GM12878 (cell line): ENCODE measurements around the gene CDC123. TPM values are rescaled to one million over a fixed set of nuclear protein-coding genes. Genes with fewer than 3 reads are reported as not detected.

Experiments
- ATAC-seq: fragments of 200-7000 bp; cut with Tn5 transposase; 3 replicates; pipeline ENCODE4 v1.9.1; 2020; ENCODE audit warnings: mild to moderate bottlenecking, moderate library complexity
- BruUV-seq: library from RNA; stranded (reverse); fragments of 400-500 nt; replicated peaks from 2 replicates; lab custom pipeline; 2021; lab: Mats Ljungman, UMichigan
- CTCF ChIA-PET: fragments of 300-600 bp; sonication (Branson Sonifier 250); formaldehyde crosslinking; extraction: SDS; loops from one replicate; lab custom pipeline; 2021; ENCODE audit warnings: inconsistent platforms; lab: Yijun Ruan, JAX
- POLR2A ChIA-PET: fragments of 350-600 bp; formaldehyde crosslinking; extraction: SDS; loops from one replicate; lab custom pipeline; 2021; ENCODE audit warnings: inconsistent platforms; lab: Charles Lee
- RAD21 ChIA-PET: fragments of 300-600 bp; sonication (Branson Sonifier 250); formaldehyde crosslinking; loops from one replicate; lab custom pipeline; 2023; ENCODE audit warnings: antibody characterized with exemption; ENCODE audit not compliant: unreplicated experiment; lab: Charles Lee
- SMC1A ChIA-PET: fragments of 300-600 bp; sonication (Branson Sonifier 250); formaldehyde crosslinking; loops from one replicate; lab custom pipeline; 2023; ENCODE audit not compliant: unreplicated experiment, uncharacterized antibody; lab: Charles Lee
- DNase-seq: peaks from one replicate; pipeline ENCODE4 v3.0.0-alpha.2; 2011; ENCODE audit warnings: low read depth, low spot score
- FAIRE-seq: peaks from 3 replicates; lab custom pipeline; 2011; peaks lifted over from hg19 to GRCh38; lab: Jason Lieb, UNC
- H2AFZ ChIP-seq: 2 replicates; pipeline ENCODE4 v1.6.0; 2011; ENCODE audit warnings: low read depth, low read length, control low read depth; ENCODE audit not compliant: control insufficient read depth
- H3K27ac ChIP-seq: 2 replicates; pipeline ENCODE4 v1.5.1; 2011; ENCODE audit warnings: control low read depth; ENCODE audit not compliant: control insufficient read depth, insufficient read depth
- H3K27me3 ChIP-seq, 2 experiments: replicated peaks in 1 of 2; 2 replicates each; pipeline versions ENCODE4 v1.6.0 to v1.6.1; 2011; ENCODE audit warnings: low read length in 1 of 2; ENCODE audit not compliant: control insufficient read depth in 2 of 2, insufficient read depth in 2 of 2
- H3K36me3 ChIP-seq, 2 experiments: 2 replicates each; pipeline ENCODE4 v1.5.1; 2011; ENCODE audit warnings: low read length in 1 of 2; ENCODE audit not compliant: control insufficient read depth in 2 of 2, insufficient read depth in 2 of 2
- H3K4me1 ChIP-seq: 2 replicates; pipeline ENCODE4 v1.6.1; 2011; ENCODE audit warnings: mild to moderate bottlenecking, low read length, moderate library complexity, mixed read lengths; ENCODE audit not compliant: control insufficient read depth, insufficient read depth
- H3K4me2 ChIP-seq: 2 replicates; pipeline ENCODE4 v1.6.0; 2011; ENCODE audit warnings: control low read depth; ENCODE audit not compliant: control insufficient read depth, insufficient read depth
- H3K4me3 ChIP-seq: fragments of 200-600 bp; sonication (generic); 2 replicates; pipeline ENCODE4 v1.5.1; 2016
- H3K79me2 ChIP-seq: 2 replicates; pipeline ENCODE4 v1.6.0; 2011; ENCODE audit warnings: low read length; ENCODE audit not compliant: control insufficient read depth, insufficient read depth
- H3K9ac ChIP-seq: 2 replicates; pipeline ENCODE4 v1.8.0; 2011; ENCODE audit warnings: low read length, control low read depth, mixed read lengths; ENCODE audit not compliant: control insufficient read depth, insufficient read depth
- H3K9me3 ChIP-seq: replicated peaks from 3 replicates; pipeline ENCODE4 v1.5.1; 2011; ENCODE audit warnings: mild to moderate bottlenecking, low read length; ENCODE audit not compliant: control insufficient read depth, insufficient read depth
- H4K20me1 ChIP-seq: 2 replicates; pipeline ENCODE4 v1.6.0; 2011; ENCODE audit not compliant: control insufficient read depth, insufficient read depth
- ATF7 ChIP-seq: fragments of 450-650 bp; IDR thresholded peaks from 2 replicates; pipeline ENCODE4 v1.6.1; 2016; ENCODE audit warnings: low read depth, mild to moderate bottlenecking
- BMI1 ChIP-seq: fragments of 450-650 bp; IDR thresholded peaks from 2 replicates; pipeline ENCODE4 v1.6.1; 2016; ENCODE audit warnings: mild to moderate bottlenecking, moderate library complexity, borderline replicate concordance
- CBX5 ChIP-seq: sonication (generic); IDR thresholded peaks from 2 replicates; pipeline ENCODE4 v1.6.1; 2016; ENCODE audit warnings: low read depth, moderate library complexity, mild to moderate bottlenecking, inconsistent platforms
- CREM ChIP-seq: IDR thresholded peaks from 2 replicates; pipeline ENCODE4 v1.6.1; 2014; ENCODE audit warnings: antibody characterized with exemption, low read depth
- DPF2 ChIP-seq: fragments of 450-650 bp; IDR thresholded peaks from 2 replicates; pipeline ENCODE4 v1.6.1; 2017; ENCODE audit warnings: mild to moderate bottlenecking
- EED ChIP-seq: sonication (generic); IDR thresholded peaks from 2 replicates; pipeline ENCODE4 v1.6.1; 2016; ENCODE audit warnings: antibody characterized with exemption, low read depth
- ESRRA ChIP-seq: IDR thresholded peaks from 2 replicates; pipeline ENCODE4 v1.6.1; 2012; ENCODE audit warnings: mild to moderate bottlenecking, low read length, improper control_type of control experiment
- GABPA ChIP-seq: IDR thresholded peaks from 2 replicates; pipeline ENCODE4 v1.6.1; 2014; ENCODE audit warnings: antibody characterized with exemption, low read depth, mild to moderate bottlenecking, inconsistent platforms
- IKZF1 ChIP-seq: fragments of 450-650 bp; conservative IDR thresholded peaks from 2 replicates; pipeline ENCODE4 v1.6.1; 2017; ENCODE audit warnings: antibody characterized with exemption, mild to moderate bottlenecking
- IKZF2 ChIP-seq, 2 experiments: fragments of 450-650 bp; IDR thresholded peaks; 2 replicates each; pipeline ENCODE4 v1.6.1; 2017; ENCODE audit warnings: mild to moderate bottlenecking in 2 of 2, moderate library complexity in 2 of 2
- NFIC ChIP-seq: IDR thresholded peaks from 2 replicates; pipeline ENCODE4 v1.6.1; 2012; ENCODE audit warnings: low read depth, mild to moderate bottlenecking, inconsistent platforms, low read length, moderate library complexity
- NFXL1 ChIP-seq: fragments of 450-650 bp; IDR thresholded peaks from 2 replicates; pipeline ENCODE4 v1.6.1; 2017; ENCODE audit warnings: antibody characterized with exemption, mild to moderate bottlenecking, borderline replicate concordance
- PML ChIP-seq: IDR thresholded peaks from 2 replicates; pipeline ENCODE4 v1.6.1; 2012; ENCODE audit warnings: low read length, inconsistent platforms
- WGBS: methylation state at CpG from one replicate; pipeline ENCODE4 v1.1.6; 2016; ENCODE audit warnings: low lambda C conversion rate; ENCODE audit not compliant: insufficient replicate concordance, insufficient coverage; ENCODE audit errors: missing lambda C conversion rate; 5-methylcytosine and 5-hydroxymethylcytosine counted together
- in situ Hi-C: fragments of 300-500 bp; cut with MboI; formaldehyde crosslinking; loops from 9 replicates; pipeline ENCODE4 v1.14.3; 2018; ENCODE audit warnings: mixed read lengths
- intact Hi-C: fragments of 100-400 bp; cut with micrococcal nuclease; formaldehyde crosslinking; loops from one replicate; pipeline ENCODE4 v1.14.2; 2022; ENCODE audit not compliant: unreplicated experiment
- polyA plus RNA-seq, 11 experiments: library from polyadenylated mRNA; depleted of rRNA in 4 of 11; unstranded in 6 of 11; stranded (reverse) in 5 of 11; fragments of >200 nt; fragmentation: Nextera tagmentation in 4 of 11; fragmentation: Illumina TruSeq in 1 of 11; extraction: Ambion mirVana in 4 of 11; extraction: Trizol in 1 of 11; gene quantifications; 1 replicate in 1 of 11; 2 replicates in 10 of 11; pipeline versions ENCODE4 v1.2.1 to v1.2.3, GENCODE V29; 2011 to 2016; ENCODE audit warnings: inconsistent platforms in 2 of 11, missing spikeins in 2 of 11, low read depth in 1 of 11
- total RNA-seq, 4 experiments: library from RNA; depleted of rRNA in 3 of 4; stranded (reverse); fragments of >200 nt in 3 of 4; fragmentation: Illumina TruSeq in 1 of 4; extraction: Trizol in 1 of 4; gene quantifications; 2 replicates each; pipeline versions ENCODE4 v1.2.1 to v1.2.3, GENCODE V29; 2013 to 2021
- TF ChIP-seq, protein P1 (sequence below): fragments of 450-650 bp; IDR thresholded peaks from 2 replicates; pipeline ENCODE4 v1.6.1; 2017; ENCODE audit warnings: antibody characterized with exemption, mild to moderate bottlenecking, moderate library complexity
- TF ChIP-seq, protein P2 (sequence below): fragments of 450-650 bp; IDR thresholded peaks from 2 replicates; pipeline ENCODE4 v1.6.1; 2017; ENCODE audit warnings: mild to moderate bottlenecking, moderate library complexity
- TF ChIP-seq, protein P3 (sequence below): fragments of 450-650 bp; IDR thresholded peaks from 2 replicates; pipeline ENCODE4 v1.6.1; 2018; ENCODE audit warnings: mild to moderate bottlenecking, low read depth, moderate library complexity; ENCODE audit not compliant: partially characterized antibody

The CDC123 gene
- total and polyA plus RNA-seq, 10 of the 15 experiments (the other 5 are each of a cell fraction or from before 2014, with no cell fraction given): 128 to 360 (median 209) TPM

DNA sequence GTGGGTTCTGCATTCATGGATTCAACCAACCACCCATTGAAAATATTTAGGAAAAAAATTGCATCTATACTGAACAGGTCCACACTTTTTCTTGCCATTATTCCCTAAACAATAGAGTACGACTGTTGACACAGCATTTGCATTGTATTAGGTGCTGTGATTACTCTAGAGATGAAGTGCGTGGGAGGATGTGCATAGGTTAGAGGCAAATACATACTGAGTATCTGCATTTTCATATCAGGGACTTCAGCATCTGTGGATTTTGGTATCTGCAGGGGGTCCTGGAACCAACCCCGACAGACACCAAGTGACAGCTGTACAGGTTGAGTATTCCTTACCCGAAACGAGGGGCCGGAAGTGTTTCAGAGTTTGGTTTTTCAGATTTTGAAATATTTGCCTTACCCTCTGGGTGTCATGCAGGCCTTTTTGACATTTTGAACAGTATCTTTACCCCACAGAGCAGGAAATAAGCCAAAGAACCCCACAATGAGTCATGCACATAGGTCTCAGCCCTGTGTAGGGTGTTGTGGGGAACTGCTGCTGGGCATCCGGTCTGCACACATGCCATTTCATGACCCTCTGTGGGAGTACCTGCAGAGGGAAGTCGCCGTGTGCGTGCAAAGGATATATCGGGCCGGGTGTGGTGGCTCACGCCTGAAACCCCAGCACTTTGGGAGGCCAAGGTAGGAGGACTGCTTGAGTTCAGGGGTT lies 14.8 kb upstream of the CDC123 start:
- SMC1A ChIA-PET: interaction anchor here (1.1 kb wide), 1 partner anchor 10 kb away, joined by 3 read pairs; no protein-coding TSS in a partner anchor
- H3K9me3 ChIP-seq: no peaks in the 10 kb centered on the region
- H2AFZ ChIP-seq: no peak overlapping the region
- CTCF ChIA-PET: interaction anchor here (0.9 kb wide), 1 partner anchor 50 kb away, joined by 3 read pairs; no protein-coding TSS in a partner anchor
- no peak overlapping the region for H3K4me2 ChIP-seq
- RAD21 ChIA-PET: no interaction called here
- H3K9ac ChIP-seq: no peak overlapping the region
- WGBS: 12% methylated on average over 13 of the region's 13 CpGs
- in situ Hi-C loops: no loop called here
- no peaks in the 10 kb centered on the region for H3K27me3 ChIP-seq
- no TSS peak for BruUV-seq
- no peak for ATAC-seq
- H3K27ac ChIP-seq: no peak overlapping the region
- H3K4me3 ChIP-seq: no peak overlapping the region
- H3K4me1 ChIP-seq: no peaks in the 10 kb centered on the region
- intact Hi-C loops: no loop called here
- no peak for FAIRE-seq
- no peaks in the 10 kb centered on the region for H3K79me2 ChIP-seq
- POLR2A ChIA-PET: no interaction called here
- peak; percentile 31 for DNase-seq
- H4K20me1 ChIP-seq: no peaks in the 10 kb centered on the region
- H3K36me3 ChIP-seq: peaks cover 6 to 17% of the 10 kb centered on the region in 2 experiments
- TF ChIP-seq, protein P1, sequence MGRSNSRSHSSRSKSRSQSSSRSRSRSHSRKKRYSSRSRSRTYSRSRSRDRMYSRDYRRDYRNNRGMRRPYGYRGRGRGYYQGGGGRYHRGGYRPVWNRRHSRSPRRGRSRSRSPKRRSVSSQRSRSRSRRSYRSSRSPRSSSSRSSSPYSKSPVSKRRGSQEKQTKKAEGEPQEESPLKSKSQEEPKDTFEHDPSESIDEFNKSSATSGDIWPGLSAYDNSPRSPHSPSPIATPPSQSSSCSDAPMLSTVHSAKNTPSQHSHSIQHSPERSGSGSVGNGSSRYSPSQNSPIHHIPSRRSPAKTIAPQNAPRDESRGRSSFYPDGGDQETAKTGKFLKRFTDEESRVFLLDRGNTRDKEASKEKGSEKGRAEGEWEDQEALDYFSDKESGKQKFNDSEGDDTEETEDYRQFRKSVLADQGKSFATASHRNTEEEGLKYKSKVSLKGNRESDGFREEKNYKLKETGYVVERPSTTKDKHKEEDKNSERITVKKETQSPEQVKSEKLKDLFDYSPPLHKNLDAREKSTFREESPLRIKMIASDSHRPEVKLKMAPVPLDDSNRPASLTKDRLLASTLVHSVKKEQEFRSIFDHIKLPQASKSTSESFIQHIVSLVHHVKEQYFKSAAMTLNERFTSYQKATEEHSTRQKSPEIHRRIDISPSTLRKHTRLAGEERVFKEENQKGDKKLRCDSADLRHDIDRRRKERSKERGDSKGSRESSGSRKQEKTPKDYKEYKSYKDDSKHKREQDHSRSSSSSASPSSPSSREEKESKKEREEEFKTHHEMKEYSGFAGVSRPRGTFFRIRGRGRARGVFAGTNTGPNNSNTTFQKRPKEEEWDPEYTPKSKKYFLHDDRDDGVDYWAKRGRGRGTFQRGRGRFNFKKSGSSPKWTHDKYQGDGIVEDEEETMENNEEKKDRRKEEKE: no peak
- TF ChIP-seq IKZF2 (IDR thresholded peaks at IDR 0.05) (no peak), BMI1 (no peak), ESRRA (no peak), GABPA (no peak), NFIC (no peak), EED (no peak), CREM (no peak), ATF7 (no peak), PML (no peak), NFXL1 (no peak), CBX5 (no peak), DPF2 (no peak), IKZF1 (no peak)
- TF ChIP-seq, protein P2, sequence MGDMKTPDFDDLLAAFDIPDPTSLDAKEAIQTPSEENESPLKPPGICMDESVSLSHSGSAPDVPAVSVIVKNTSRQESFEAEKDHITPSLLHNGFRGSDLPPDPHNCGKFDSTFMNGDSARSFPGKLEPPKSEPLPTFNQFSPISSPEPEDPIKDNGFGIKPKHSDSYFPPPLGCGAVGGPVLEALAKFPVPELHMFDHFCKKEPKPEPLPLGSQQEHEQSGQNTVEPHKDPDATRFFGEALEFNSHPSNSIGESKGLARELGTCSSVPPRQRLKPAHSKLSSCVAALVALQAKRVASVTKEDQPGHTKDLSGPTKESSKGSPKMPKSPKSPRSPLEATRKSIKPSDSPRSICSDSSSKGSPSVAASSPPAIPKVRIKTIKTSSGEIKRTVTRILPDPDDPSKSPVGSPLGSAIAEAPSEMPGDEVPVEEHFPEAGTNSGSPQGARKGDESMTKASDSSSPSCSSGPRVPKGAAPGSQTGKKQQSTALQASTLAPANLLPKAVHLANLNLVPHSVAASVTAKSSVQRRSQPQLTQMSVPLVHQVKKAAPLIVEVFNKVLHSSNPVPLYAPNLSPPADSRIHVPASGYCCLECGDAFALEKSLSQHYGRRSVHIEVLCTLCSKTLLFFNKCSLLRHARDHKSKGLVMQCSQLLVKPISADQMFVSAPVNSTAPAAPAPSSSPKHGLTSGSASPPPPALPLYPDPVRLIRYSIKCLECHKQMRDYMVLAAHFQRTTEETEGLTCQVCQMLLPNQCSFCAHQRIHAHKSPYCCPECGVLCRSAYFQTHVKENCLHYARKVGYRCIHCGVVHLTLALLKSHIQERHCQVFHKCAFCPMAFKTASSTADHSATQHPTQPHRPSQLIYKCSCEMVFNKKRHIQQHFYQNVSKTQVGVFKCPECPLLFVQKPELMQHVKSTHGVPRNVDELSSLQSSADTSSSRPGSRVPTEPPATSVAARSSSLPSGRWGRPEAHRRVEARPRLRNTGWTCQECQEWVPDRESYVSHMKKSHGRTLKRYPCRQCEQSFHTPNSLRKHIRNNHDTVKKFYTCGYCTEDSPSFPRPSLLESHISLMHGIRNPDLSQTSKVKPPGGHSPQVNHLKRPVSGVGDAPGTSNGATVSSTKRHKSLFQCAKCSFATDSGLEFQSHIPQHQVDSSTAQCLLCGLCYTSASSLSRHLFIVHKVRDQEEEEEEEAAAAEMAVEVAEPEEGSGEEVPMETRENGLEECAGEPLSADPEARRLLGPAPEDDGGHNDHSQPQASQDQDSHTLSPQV: no peak
- TF ChIP-seq, protein P3, sequence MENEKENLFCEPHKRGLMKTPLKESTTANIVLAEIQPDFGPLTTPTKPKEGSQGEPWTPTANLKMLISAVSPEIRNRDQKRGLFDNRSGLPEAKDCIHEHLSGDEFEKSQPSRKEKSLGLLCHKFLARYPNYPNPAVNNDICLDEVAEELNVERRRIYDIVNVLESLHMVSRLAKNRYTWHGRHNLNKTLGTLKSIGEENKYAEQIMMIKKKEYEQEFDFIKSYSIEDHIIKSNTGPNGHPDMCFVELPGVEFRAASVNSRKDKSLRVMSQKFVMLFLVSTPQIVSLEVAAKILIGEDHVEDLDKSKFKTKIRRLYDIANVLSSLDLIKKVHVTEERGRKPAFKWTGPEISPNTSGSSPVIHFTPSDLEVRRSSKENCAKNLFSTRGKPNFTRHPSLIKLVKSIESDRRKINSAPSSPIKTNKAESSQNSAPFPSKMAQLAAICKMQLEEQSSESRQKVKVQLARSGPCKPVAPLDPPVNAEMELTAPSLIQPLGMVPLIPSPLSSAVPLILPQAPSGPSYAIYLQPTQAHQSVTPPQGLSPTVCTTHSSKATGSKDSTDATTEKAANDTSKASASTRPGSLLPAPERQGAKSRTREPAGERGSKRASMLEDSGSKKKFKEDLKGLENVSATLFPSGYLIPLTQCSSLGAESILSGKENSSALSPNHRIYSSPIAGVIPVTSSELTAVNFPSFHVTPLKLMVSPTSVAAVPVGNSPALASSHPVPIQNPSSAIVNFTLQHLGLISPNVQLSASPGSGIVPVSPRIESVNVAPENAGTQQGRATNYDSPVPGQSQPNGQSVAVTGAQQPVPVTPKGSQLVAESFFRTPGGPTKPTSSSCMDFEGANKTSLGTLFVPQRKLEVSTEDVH: no peak
